Measurements from ENCODE around the gene CCDC116. TPM values are rescaled to one million over a fixed set of nuclear protein-coding genes. Genes with fewer than 3 reads are reported as not detected.

CCDC116 gene
- total and polyA plus RNA-seq, 10 of the 15 experiments (the other 5 are each of a cell fraction or from before 2014, with no cell fraction given) = 0.04 to 0.18 (median 0.04) TPM; not detected in 6

DNA sequence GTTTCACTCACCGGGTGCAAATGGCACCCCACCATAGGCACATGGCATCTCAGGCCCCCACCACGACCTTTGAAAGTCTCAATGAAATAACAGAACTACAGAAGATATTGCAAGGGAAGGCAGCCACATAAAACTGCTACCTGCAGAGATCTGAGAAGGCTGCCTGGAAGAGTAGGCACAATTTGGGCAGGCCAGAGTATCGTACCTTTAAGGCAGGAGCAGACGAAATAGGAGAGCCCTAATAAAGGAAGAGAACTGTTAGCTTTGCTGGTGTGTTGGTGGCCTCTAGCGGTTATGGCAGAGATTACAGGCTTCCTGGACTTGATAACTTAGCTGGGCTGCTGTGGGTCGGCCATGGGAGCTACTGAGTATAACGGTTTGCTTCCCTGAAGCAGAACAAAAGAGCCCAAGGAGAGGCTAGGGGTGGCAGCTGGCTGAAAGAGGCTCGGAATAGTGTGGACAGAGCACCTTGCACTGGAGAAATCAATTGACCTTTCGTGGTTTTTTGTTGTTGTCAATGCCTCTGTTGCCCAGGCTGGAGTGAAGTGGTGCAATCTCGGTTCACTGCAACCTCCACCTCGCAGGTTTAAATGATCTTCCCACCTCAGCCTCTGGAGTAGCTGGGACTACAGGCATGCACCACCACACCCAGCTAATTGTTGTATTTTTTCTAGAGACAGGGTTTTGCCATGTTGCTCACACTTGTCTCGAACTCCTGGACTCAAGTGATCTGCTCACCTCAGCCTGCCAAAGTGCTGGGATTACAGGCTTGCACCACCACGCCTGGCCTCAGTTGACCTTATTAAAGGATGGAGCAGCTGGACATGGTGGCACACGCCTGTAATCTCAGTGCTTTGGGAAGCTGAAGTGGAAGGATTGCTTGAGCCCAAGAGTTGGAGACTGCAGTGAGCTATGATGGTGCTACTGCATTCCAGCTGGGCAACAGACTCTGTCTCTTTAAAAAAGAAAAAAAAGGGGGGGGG is 14.3 kb downstream of the CCDC116 start (continued):
- TF ChIP-seq, protein P1, sequence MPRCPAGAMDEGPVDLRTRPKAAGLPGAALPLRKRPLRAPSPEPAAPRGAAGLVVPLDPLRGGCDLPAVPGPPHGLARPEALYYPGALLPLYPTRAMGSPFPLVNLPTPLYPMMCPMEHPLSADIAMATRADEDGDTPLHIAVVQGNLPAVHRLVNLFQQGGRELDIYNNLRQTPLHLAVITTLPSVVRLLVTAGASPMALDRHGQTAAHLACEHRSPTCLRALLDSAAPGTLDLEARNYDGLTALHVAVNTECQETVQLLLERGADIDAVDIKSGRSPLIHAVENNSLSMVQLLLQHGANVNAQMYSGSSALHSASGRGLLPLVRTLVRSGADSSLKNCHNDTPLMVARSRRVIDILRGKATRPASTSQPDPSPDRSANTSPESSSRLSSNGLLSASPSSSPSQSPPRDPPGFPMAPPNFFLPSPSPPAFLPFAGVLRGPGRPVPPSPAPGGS (IDR thresholded peaks at IDR 0.05; ENCODE audit: borderline replicate concordance, insufficient read depth, low read depth, low read length, poor library complexity, severe bottlenecking) = no peak
- no peak for TF ChIP-seq RCOR1 (conservative IDR thresholded peaks at IDR 0.05; ENCODE audit: low read depth, low read length)

DNA sequence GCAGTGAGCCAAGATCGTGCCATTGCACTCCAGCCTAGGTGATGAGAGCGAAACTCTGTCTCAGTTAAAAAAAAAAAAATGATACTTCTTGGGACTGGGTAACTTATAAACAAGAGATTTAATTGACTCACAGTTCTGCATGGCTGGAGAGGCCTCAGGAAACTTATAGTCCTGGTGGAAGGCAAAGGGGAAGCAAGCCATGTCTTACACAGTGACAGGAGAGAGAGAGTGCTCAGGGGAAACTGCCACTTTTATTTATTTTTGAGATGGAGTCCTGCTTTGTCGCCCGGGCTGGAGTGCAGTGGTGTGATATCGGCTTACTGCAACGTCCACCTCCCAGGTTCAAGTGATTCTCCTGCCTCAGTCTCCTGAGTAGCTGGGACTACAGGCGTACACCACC is 17.7 kb downstream of the CCDC116 start:
- peaks cover 11% of the 10 kb centered on the region for H3K79me2 ChIP-seq (ENCODE audit: control insufficient read depth, insufficient read depth, low read length)
- WGBS (ENCODE audit: insufficient coverage, insufficient replicate concordance, low lambda C conversion rate, missing lambda C conversion rate) = 92% methylated on average over 7 of the region's 7 CpGs
- FAIRE-seq = no peak
- peaks cover 3 to 6% of the 10 kb centered on the region in 2 experiments for H3K36me3 ChIP-seq (ENCODE audit: control insufficient read depth in 2 of 2, insufficient read depth in 2 of 2, low read length in 1 of 2)
- no peak overlapping the region for H3K4me2 ChIP-seq (ENCODE audit: control insufficient read depth, insufficient read depth)
- H4K20me1 ChIP-seq (ENCODE audit: control insufficient read depth, insufficient read depth) = no peaks in the 10 kb centered on the region
- peaks cover 8% of the 10 kb centered on the region for H3K4me1 ChIP-seq (ENCODE audit: control insufficient read depth, insufficient read depth, low read length)
- H3K4me3 ChIP-seq = no peak overlapping the region
- ChIA-PET SMC1A (ENCODE audit: uncharacterized antibody, unreplicated experiment) (interaction anchor here (2.4 kb wide), 1 partner anchor 8 kb away, joined by 8 read pairs; the partner anchor contains the start of gene SDF2L1), POLR2A (no interaction called here), RAD21 (ENCODE audit: unreplicated experiment) (interaction anchor here (1.6 kb wide), 1 partner anchor 112 kb away, joined by 4 read pairs; no protein-coding TSS in a partner anchor), CTCF (interaction anchor here (0.7 kb wide), 1 partner anchor 201 kb away, joined by 7 read pairs; no protein-coding TSS in a partner anchor)
- H3K9ac ChIP-seq (ENCODE audit: control insufficient read depth, insufficient read depth, low read length) = no peak overlapping the region
- no TSS peak for BruUV-seq (replicated peaks)
- no peak overlapping the region for H2AFZ ChIP-seq (ENCODE audit: control insufficient read depth, low read depth, low read length)
- H3K27ac ChIP-seq (ENCODE audit: control insufficient read depth, insufficient read depth) = no peak overlapping the region
- no peak for TF ChIP-seq EP300 (IDR thresholded peaks at IDR 0.05; ENCODE audit: borderline replicate concordance in 1 of 2, control insufficient read depth in 1 of 2, low read depth in 2 of 2, low read length in 2 of 2)
- no peak for TF ChIP-seq BHLHE40 (IDR thresholded peaks at IDR 0.05; ENCODE audit: borderline replicate concordance in 1 of 2, low read depth in 2 of 2, low read length in 1 of 2)
- no peak for ATAC-seq
- no peaks in the 10 kb centered on the region for H3K9me3 ChIP-seq (replicated peaks; ENCODE audit: control insufficient read depth, insufficient read depth, low read length)
- H3K27me3 ChIP-seq (replicated peaks in 1 of 2; ENCODE audit: control insufficient read depth in 2 of 2, insufficient read depth in 2 of 2, low read length in 1 of 2) = no peaks in the 10 kb centered on the region
- DNase-seq (ENCODE audit: low read depth, low spot score) = no peak
- intact Hi-C loops (cut with micrococcal nuclease; ENCODE audit: unreplicated experiment) (no loop called here), in situ Hi-C loops (cut with MboI) (no loop called here)
